GM21390 (cell line): ENCODE data around the gene UGT8.
"Not testable (repeated sequence)": the region's sequence is repeated elsewhere in the genome, so short reads cannot be mapped to it uniquely, and the experiment has no call there.

Experiments
- ATAC-seq: cut with Tn5 transposase; IDR thresholded peaks from one replicate; pipeline ENCODE4 v1.9.1; 2021; ENCODE audit not compliant: unreplicated experiment

Gene UGT8, protein sequence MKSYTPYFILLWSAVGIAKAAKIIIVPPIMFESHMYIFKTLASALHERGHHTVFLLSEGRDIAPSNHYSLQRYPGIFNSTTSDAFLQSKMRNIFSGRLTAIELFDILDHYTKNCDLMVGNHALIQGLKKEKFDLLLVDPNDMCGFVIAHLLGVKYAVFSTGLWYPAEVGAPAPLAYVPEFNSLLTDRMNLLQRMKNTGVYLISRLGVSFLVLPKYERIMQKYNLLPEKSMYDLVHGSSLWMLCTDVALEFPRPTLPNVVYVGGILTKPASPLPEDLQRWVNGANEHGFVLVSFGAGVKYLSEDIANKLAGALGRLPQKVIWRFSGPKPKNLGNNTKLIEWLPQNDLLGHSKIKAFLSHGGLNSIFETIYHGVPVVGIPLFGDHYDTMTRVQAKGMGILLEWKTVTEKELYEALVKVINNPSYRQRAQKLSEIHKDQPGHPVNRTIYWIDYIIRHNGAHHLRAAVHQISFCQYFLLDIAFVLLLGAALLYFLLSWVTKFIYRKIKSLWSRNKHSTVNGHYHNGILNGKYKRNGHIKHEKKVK

DNA sequence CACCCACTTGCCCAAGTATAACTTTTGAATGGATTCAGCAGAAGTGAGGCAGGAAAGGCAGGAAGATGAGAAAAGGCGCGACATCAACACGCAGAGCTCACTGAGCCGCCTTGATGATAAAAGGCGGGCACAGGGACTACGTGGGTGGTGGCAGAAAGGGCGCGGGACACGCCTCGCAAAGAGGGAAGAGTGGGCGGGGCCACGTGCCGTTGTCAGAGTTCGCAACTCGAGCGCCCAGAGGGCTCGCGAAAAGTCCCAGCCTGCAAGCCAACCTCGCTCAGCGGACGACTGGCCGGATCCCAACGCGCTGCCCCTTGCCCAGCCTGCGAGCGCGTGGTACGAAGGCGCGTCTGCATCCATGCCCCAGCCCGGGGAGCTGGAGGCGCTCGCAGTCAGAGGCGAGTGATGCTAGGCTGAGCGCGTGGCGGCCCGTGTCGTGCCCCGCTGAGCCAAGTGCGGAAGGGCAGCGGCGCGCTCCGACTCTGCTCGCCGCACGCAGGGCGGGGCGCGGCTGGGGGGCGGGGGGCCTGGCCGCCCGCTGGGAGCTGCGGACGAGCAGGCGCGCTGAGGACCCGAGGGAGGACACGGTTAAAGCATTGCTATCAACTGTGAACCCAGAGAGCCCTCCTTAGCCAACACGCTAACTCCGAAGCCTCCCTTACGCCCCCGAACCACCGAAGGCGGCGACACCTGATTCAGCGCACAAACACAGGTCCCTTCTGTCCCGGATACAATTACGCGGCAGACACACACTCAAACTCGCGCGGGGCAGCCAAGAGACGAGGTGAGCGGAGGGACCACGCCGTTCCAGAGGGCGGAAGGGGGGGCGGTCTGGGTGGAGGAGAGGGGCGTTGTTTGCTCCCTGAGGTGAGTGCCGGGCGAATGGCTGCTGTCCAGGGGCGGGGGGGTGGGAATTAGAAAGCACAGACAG lies at the start of gene UGT8:
UGT8 (plus strand) TSS at position 617 of the 931 bp plus-strand sequence. CDS start 24,074 bp downstream, outside the sequence.
- peak; percentile 40 for ATAC-seq

DNA sequence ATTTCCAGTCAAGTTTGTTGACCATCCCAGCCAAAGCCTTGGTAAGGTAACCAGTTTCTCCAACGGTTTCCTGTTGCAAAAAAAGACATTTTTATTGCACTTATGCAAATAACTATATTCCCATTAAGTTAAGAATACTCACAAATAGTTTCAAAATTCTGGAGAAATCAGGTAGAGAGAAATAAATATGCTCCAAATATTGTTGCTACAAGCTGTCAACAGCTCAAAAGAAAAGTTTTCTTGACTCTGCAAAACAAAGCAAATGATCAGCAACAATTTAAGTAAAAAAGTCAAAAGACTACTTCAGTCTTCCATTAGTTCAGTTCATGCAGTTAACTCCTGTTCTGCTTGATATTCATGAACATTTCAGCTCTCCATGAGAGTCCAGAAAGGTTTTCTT lies 49.0 kb upstream of the UGT8 start:
- ATAC-seq, result no peak

DNA sequence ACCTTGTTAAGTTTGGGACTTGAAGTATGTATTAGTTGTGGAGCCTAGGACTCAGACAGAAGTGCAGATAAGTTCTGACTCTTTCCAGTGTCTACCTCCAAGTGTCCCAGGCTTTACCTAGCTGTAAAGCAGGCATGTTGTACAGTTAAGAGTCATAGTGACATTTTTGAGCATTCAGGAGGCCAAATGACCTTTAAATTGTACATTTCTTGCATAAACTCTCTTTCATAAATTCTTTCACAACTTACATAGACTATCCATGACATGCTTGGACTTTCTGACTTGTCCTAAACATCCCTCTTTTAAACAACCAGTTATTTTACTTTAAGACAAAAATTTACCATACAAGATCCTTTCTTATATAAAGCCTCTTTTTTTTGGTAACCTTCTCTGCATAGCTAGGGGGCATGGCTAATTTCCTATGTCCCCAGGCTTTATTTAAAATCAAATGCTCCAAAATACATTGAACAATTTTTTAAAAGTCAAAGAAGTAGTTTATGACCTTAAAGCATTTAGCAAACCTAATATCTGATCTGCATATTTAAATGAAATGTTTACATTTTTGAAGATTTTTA lies 40.1 kb upstream of the UGT8 start:
- ATAC-seq, result no peak

DNA sequence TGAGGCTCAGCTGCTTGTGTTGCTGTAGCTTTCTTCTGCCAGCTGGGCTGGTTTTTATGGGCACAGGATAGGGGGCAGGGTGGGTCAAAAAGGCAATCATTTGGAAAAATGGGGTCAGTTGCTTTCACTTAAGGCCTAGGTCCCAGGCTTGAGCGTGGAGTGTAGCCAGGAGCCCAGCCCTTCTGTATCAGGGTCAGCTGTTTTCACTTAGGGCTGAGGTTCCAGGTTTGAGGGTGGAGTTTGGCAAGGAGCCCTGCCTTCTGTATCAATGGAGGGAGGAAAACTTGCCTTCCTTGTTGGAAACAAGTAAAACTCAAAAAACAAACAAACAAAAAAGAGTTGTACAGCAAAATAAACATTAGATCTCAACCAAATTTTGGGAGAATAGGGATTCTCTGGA lies 37.0 kb upstream of the UGT8 start:
- ATAC-seq, result no peak

DNA sequence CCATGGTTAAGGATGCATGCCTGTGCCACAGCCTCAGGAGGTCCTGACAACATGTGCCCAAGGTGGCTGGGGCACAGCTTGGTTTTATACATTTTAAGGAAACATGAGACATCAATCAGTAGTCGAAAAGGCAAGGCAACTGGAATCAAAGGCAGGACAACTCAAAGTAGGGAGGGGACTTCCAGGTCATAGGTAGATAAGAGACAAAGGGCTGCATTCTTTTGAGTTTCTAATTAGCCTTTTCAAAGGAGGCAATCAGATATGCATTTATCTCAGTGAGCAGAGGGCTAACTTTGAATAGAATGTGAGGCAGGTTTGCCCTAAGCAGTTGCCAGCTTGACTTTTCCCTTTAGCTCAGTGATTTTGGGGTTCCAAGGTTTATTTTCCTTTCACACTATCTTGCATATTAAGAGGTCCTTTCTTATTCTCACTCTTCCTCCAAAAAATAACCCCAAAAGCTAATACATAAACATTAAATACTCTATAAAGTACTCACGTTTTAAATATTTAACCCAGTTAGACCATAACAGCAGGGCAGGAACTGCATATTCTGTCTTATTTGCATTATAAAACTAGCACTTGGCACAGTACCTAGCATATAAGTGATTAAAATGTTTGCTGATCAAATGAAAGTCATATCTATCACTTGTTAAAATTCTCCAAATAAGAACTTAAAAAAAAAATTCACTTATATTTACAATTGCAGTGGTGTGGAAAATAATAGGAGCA lies 36.3 kb upstream of the UGT8 start:
- no peak for ATAC-seq

DNA sequence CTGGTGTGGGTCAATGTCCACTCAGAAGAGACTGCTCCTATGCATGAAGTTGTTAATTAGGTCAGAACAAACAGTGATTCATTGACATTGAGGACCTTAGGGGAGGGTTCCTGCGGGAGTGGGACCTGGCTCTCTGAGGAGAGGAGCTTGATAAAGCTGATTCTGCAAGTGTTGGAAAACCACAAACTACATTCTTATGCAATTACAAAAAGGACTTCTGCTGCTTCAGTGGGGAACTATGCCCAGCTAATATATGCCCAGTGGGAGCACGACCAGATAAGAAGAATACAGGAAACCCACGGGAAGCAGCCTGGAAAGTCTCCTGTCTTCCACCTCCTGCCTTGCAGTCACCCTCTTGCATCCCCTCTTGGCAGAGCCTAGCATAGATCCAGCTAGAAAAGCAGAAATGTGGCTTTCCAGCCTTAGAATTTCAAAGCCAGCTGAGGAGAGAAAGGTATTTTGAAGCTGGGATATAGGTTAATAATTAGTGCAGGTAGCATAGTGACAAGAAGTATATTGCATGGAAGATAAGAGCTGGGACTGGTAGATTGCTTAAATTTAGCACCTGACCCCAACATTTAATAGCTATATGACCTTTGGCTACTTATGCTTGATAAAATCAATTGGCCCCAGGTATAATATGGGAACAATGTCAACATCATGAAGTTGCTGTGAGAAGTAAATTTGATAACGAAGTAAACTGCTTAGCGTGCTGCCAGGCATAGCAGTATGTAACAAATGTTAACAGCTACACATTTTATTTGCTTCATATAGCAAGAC lies 34.9 kb upstream of the UGT8 start:
- ATAC-seq, result no peak

DNA sequence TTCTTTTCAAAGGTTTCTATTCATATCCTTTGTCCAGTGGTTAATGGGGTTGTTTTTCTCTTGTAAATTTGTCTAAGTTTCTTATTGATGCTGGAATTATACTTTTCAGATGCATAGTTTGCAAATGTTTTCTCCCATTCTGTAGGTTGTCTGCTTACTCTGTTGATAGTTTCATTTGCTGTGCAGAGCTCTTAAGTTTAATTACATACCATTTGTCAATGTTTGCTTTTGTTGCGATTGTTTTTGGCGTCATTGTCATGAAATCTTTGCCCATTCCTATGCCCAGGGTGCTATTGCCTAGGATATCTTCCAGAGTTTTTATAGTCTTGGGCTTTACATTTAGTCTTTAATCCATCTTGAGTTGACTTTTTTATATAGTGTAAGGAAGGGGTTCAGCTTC lies 21.2 kb upstream of the UGT8 start:
- no peak for ATAC-seq

DNA sequence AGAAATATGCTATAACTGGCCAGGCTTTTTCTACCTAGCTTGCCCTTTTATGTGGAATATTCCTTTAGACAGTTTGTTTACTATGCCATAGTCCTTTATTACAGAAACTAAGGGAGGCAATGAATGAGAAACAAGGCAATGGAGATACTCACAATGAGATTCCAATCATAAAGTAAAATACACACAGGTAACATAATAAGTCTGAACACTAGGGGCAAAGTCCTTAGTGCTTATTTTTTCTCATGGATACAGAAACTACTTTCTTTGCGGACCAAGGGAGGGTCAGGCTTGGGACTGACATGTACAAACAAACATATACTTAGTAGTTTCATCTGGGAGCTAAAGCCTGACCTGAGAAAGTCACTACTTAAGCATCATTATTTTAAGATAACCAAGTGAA lies 16.0 kb upstream of the UGT8 start:
- ATAC-seq, result no peak

DNA sequence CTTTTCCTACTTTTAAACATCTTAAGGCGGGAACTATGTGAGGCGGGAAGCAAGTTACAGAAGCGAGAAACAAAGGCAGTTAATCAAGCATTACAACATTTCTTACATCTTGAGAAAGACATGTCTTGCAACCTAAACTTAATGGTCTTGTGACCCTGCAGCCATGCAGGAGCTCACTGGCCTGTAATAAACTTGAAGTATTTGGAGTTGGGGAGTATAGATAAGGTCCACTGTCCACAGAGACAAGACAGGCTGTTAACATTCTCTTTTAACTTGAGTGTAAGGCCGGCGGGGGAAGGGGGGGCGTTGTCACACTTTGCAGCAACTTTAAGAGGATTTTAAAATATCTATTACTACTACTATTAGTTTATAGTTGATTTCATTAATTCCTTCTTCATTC lies 10.3 kb upstream of the UGT8 start:
- ATAC-seq, result no peak

DNA sequence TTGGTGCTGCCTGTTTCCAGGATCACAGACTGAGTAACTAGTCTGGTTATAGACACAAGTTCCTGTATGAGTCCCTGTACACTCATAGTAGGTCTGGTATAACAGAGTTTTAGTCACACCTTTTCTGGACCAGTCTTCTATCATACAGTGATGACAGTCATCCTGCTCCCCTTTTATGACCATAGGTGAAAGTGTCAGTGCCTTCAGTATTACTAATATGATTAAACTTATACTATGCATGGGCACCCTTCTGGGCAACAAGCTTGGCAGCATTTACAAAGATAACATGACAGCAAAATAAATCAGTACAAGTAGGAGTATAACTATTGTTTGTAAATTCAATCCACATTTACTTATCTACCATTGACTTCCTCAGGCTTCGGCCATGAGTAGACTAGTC lies 8.2 kb upstream of the UGT8 start:
- ATAC-seq, result not testable (repeated sequence)

DNA sequence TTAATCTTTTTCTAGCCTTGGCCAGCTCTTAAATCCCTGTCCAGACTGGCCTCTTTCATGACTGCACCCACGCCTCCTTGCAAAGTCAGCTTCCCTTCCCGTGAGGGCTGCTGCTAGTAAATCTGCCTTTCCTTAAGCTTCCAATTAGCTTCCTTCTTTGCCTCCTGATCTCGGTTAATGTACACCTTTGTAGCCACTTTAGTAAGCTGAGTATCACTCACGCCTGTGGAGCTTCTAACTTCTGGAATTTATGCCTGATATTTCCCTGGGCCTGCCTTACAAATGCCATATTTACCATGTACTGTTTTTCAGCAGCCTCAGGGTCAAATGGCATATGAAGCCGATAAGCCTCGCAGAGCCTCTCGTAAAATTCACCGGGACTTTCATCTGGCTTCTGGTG lies 5.1 kb upstream of the UGT8 start:
- ATAC-seq, result no peak

DNA sequence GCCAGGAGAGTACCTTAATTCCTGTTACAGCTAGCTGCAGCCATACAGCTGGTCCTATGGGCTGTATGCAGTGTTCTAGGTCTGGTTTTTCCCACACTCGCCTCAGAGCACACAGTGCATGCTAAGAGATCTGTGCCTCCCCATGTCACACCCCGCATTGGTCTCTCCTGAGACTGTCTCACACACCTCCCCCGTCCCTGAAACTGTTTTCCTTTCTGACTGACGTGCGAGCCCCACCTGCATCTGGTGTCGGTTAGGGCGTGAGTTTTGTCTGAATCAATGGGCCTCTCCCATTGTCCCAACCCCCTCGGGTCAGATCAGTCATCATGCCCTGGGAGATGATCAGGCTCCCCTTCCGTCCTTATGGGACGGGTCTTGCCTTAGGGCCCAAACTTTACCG lies 3.4 kb upstream of the UGT8 start:
- ATAC-seq, result no peak

DNA sequence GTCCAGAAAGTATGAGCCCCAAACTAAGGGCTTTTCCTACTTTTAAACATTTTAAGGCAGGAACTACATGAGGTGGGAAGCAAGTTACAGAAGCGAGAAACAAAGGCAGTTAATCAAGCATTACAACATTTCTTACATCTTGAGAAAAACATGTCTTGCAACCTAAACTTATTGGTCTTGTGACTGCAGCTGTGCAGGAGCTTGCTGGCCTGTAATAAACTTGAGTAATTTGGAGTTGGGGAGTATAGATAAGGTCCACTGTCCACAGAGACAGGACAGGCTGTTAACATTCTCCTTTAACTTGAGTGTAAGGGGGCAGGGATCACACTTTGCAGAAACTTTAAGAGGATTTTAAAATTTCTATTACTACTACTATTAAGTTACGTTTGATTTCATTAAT lies 2.7 kb upstream of the UGT8 start:
- ATAC-seq, result no peak

DNA sequence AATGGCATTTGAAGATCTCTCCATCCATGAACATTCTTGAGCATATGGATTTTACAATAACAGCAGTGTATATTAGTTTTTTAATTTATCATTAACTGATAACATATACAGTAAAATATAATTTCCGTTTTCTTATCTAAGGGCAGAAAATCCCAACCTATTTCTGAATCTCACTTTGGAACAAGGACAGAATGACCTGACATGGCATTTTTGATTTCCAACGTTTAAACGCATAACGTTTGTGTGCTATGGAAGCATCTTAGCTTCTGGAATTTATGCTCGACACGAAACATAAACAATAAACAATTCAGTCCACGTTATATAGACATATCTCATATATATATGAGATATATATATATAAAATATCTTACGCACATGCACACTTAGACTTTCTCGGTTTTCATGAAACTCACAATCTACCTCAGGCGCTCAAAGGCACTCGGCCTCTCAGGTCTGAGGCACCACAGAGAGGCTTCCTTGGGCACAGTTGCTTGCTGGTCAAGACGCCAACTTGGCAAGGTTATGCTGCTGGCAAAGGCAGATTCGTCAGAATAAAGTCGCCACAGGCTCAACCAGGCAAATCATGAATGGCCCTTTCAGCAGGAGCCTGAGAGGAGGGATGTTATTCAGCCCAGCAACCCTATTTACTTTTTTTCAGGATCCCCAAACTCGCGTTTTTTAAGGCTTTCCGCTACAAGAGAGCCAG lies 1.0 kb upstream of the UGT8 start:
- no peak for ATAC-seq

DNA sequence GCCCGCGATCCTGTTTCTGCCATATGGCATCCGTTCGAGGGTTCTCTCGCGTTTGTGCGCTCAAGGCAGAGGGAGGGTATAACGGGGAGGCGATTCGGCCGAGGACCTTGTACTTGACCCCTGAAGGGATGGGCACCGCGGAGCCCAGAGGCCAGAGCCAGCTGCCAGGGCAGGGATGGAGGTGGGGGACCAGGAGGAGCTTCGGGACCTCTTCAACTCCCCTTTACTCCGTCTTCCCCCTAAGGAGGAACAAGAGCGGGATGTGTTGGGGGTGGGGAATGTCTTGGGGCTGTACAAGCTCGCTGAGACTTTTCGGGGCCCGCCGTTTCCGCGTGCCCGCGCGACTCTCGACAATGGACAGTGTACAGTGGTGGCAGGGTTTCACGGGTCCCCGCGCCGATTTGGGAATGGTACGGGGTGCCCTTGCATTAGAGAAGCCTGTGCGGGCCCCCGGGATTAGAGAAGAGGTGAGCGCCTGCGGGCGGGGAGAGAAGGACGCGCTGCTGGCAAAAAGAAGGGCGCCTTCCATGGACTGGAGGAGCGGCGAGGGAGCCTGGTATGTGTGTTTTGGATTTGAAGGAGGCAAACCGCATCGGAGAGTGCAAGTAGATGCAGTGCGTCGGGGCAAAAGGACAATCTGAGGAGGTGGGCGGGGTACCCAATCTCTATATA lies 760 bp downstream of the UGT8 start:
- no peak for ATAC-seq

DNA sequence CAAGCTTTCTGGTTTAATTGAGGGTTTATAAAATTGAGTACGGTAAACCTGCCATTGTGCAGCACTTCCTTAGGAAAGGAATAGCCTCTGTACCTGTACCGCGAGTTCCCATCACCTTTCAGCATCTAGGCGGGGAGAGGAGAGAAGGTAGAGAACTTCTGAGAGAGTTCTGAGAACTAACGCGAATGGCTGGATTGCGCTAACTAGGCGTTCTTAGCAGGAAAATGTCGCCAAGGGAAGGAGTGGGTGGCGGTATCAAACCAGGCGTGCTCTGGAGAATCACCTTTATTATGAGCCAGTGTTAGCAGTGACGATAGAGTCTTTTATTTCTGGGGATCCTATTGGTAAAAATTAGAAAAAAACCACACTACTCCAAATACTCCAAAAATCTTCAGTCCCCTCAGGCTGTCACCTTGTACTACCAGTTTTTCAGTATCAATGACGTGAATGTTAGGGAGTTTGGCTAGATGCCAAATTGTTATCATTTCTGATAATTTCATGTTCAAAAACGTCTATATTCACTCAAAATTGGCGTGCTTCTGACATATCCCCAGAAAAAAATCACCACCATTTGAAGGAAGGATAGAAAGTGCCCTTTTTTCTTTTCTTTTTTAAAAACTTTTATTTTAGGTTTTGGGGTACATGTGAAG lies 1.4 kb downstream of the UGT8 start:
- ATAC-seq, result no peak

DNA sequence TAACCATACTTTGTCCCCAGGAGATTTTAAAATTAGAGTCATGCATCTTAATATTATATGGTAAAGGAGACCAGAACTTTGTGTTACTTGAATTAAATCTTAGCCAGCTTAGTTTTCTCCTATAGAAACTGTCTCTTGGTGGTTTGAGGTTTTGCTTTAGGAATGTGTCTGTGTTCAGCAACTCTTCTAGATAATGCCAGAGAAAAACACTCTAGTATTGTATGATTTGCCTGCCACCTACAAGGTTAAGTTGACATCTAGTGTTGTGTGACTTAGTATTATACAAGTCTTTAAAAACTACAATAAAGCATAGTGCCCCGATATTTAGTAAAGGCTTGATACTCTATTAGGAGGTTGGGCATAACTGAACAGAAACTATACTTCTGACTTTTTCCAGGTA lies 2.1 kb downstream of the UGT8 start:
- ATAC-seq, result no peak

DNA sequence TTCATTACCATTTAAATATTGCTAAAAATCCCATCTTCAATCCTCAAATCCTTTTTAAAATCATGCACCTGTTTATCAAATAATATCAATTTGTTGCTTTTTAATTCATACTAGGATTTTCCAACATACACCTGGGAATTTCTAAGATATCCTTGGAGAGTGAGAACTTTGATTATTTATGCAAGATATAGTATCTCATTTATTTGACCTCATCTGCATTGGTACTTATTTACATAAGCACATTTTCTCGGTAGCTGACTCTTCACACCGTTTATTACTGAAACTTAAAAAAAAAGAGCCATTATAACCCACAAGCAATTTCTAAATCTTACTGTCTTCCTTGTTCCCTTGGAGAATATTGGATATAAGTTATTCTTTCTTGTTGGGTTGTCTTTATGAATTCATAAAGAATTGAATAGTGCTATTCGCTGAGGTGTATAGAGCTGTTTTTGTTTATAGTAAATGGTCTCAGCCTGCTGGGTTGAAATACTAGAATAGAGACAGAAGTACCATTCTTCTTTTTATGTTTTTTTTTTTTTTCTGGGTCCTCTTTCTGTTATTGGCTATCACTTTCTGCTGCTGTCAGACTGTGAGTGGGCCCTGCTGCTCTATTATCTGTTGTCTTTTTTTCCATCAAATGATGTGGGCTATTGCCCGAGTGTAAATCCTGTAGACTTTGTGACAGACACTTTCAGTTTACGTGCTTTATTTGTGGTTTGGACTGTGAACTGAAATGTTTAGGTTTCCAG lies 2.9 kb downstream of the UGT8 start:
- ATAC-seq, result peak; percentile 28
